Osteoblast (primary cell): Measurements from ENCODE around the gene PTPRN2. TPM values are rescaled to one million over a fixed set of nuclear protein-coding genes. Genes with fewer than 3 reads are reported as not detected.

Source experiments
- DNase-seq: peaks from one replicate; pipeline ENCODE4 v3.0.0; 2011; ENCODE audit warnings: low spot score, mixed read lengths; ENCODE audit not compliant: insufficient read length; ENCODE audit errors: missing footprints
- H2AFZ ChIP-seq: 2 replicates; pipeline ENCODE4 v1.6.0; 2011; ENCODE audit warnings: mild to moderate bottlenecking, low read length
- H3K27ac ChIP-seq: 2 replicates; pipeline ENCODE4 v1.5.1; 2011; ENCODE audit warnings: mild to moderate bottlenecking, low read depth, low read length, moderate library complexity
- H3K27me3 ChIP-seq: 2 replicates; pipeline ENCODE4 v1.6.0; 2012; ENCODE audit warnings: mild to moderate bottlenecking, control low read depth, inconsistent platforms, low read length, moderate library complexity; ENCODE audit not compliant: insufficient read depth
- H3K36me3 ChIP-seq: 2 replicates; pipeline ENCODE4 v1.5.1; 2011; ENCODE audit warnings: mild to moderate bottlenecking, low read length, control low read depth, moderate library complexity; ENCODE audit not compliant: insufficient read depth
- H3K4me1 ChIP-seq: 2 replicates; pipeline ENCODE4 v1.5.1; 2011; ENCODE audit warnings: mild to moderate bottlenecking, low read length, control low read depth, moderate library complexity; ENCODE audit not compliant: insufficient read depth
- H3K4me2 ChIP-seq: 2 replicates; pipeline ENCODE4 v1.6.0; 2011; ENCODE audit warnings: mild to moderate bottlenecking, low read length; ENCODE audit not compliant: insufficient read depth
- H3K4me3 ChIP-seq: fragments of 200-600 bp; sonication (generic); 3 replicates; pipeline ENCODE4 v1.5.1; 2012; ENCODE audit warnings: mild to moderate bottlenecking, low read length, inconsistent platforms; ENCODE audit not compliant: insufficient read depth
- H3K79me2 ChIP-seq: 2 replicates; pipeline ENCODE4 v1.6.0; 2012; ENCODE audit warnings: mild to moderate bottlenecking, low read length, control low read depth, inconsistent platforms; ENCODE audit not compliant: insufficient read depth
- H3K9me3 ChIP-seq: 2 replicates; pipeline ENCODE4 v1.5.1; 2011; ENCODE audit warnings: low read depth, low read length, control low read depth
- H4K20me1 ChIP-seq: 2 replicates; pipeline ENCODE4 v1.6.0; 2012; ENCODE audit warnings: mild to moderate bottlenecking, low read length, control low read depth; ENCODE audit not compliant: insufficient read depth
- CTCF ChIP-seq: IDR thresholded peaks from 2 replicates; pipeline ENCODE4 v1.5.1; 2011; ENCODE audit warnings: mild to moderate bottlenecking, low read depth, low read length, moderate library complexity; ENCODE audit errors: extremely low read depth
- total RNA-seq: library from RNA; depleted of rRNA; stranded (reverse); fragments of >200 nt; gene quantifications from 2 replicates; pipeline ENCODE4 v1.2.3, GENCODE V29; 2012

PTPRN2 gene
- total RNA-seq, 1 donor = 0.36 TPM

- Histone ChIP-seq H3K79me2 (no peaks in the 10 kb centered on the region), H3K4me1 (no peaks in the 10 kb centered on the region), H3K4me2 (no peak overlapping the region), H3K36me3 (no peaks in the 10 kb centered on the region), H3K27me3 (no peaks in the 10 kb centered on the region), H2AFZ (no peak overlapping the region), H3K4me3 (no peak overlapping the region), H4K20me1 (no peaks in the 10 kb centered on the region), H3K9me3 (no peaks in the 10 kb centered on the region), H3K27ac (no peak overlapping the region)
- TF ChIP-seq CTCF = no peak
- DNase-seq = peak; percentile 43
These were observed 1087.3 kb downstream of the PTPRN2 start for GRCh38 chr7:157500171-157500960.

GRCh38 chr7:157499835-157500153 lies 1087.8 kb downstream of the PTPRN2 start:
- Histone ChIP-seq H2AFZ (no peak overlapping the region), H3K4me1 (no peaks in the 10 kb centered on the region), H3K27ac (no peak overlapping the region), H4K20me1 (no peaks in the 10 kb centered on the region), H3K4me3 (no peak overlapping the region), H3K27me3 (no peaks in the 10 kb centered on the region), H3K36me3 (no peaks in the 10 kb centered on the region), H3K9me3 (no peaks in the 10 kb centered on the region), H3K79me2 (no peaks in the 10 kb centered on the region), H3K4me2 (no peak overlapping the region)
- no peak for TF ChIP-seq CTCF
- peak; percentile 49 for DNase-seq

GRCh38 chr7:157499121-157499834 lies 1088.3 kb downstream of the PTPRN2 start:
- H3K9me3 ChIP-seq = no peaks in the 10 kb centered on the region
- H3K27ac ChIP-seq = no peak overlapping the region
- H3K4me1 ChIP-seq = no peaks in the 10 kb centered on the region
- peak; percentile 58 for DNase-seq
- no peaks in the 10 kb centered on the region for H3K36me3 ChIP-seq
- H4K20me1 ChIP-seq = no peaks in the 10 kb centered on the region
- H3K79me2 ChIP-seq = no peaks in the 10 kb centered on the region
- H3K27me3 ChIP-seq = no peaks in the 10 kb centered on the region
- no peak overlapping the region for H3K4me3 ChIP-seq
- TF ChIP-seq CTCF = no peak
- no peak overlapping the region for H3K4me2 ChIP-seq
- no peak overlapping the region for H2AFZ ChIP-seq

- H3K4me1 ChIP-seq = no peaks in the 10 kb centered on the region
- H3K36me3 ChIP-seq = no peaks in the 10 kb centered on the region
- no peak overlapping the region for H3K27ac ChIP-seq
- H3K4me3 ChIP-seq = no peak overlapping the region
- peak; percentile 38 for DNase-seq
- H3K4me2 ChIP-seq = no peak overlapping the region
- no peak overlapping the region for H2AFZ ChIP-seq
- no peaks in the 10 kb centered on the region for H3K79me2 ChIP-seq
- no peaks in the 10 kb centered on the region for H3K9me3 ChIP-seq
- TF ChIP-seq CTCF = no peak
- no peaks in the 10 kb centered on the region for H3K27me3 ChIP-seq
- no peaks in the 10 kb centered on the region for H4K20me1 ChIP-seq
These were observed 1089.0 kb downstream of the PTPRN2 start for GRCh38 chr7:157498657-157499056.
